GM10266 (cell line): ENCODE data around the gene XAF1.
"Not testable (repeated sequence)": the region's sequence is repeated elsewhere in the genome, so short reads cannot be mapped to it uniquely, and the experiment has no call there.

ENCODE experiments used
- DNase-seq: peaks from one replicate; pipeline ENCODE4 v3.0.0; 2012; ENCODE audit errors: extremely low spot score
- TF ChIP-seq, protein P1 (sequence below): IDR thresholded peaks from 2 replicates; pipeline ENCODE4 v1.5.1; 2012; ENCODE audit warnings: mild to moderate bottlenecking, low read depth; ENCODE audit not compliant: control insufficient read depth, insufficient read depth; ENCODE audit errors: missing control alignments

XAF1 gene

DNA sequence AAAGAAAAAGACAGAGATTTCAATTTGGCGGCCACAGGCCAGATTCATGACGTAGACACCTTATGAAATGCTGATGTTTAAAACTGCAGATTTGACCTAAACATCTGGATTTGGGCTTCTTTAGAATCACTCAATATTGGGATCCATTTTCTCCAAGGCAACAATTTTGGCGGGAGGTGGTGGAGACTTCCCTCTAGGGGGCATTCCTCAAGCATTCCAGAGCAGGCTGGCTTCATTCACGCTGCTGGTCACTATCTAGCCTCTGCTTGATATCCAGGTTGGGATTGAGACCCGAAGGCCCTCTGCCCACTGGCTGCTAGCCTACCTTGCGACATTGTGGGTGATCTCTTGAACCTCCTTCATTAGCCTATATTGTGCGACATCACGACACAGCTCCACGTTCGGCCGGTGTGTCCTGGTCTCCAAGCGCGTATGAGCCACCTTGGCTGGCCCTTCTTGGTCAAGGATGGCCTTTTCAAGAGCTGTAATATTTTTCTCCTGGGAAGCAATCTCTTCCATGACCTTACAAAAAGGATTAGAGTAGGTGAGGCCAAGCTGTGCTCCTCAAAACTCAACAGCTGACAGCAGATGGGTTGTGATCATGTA lies 44.7 kb downstream of the XAF1 start:
- TF ChIP-seq, protein P1, sequence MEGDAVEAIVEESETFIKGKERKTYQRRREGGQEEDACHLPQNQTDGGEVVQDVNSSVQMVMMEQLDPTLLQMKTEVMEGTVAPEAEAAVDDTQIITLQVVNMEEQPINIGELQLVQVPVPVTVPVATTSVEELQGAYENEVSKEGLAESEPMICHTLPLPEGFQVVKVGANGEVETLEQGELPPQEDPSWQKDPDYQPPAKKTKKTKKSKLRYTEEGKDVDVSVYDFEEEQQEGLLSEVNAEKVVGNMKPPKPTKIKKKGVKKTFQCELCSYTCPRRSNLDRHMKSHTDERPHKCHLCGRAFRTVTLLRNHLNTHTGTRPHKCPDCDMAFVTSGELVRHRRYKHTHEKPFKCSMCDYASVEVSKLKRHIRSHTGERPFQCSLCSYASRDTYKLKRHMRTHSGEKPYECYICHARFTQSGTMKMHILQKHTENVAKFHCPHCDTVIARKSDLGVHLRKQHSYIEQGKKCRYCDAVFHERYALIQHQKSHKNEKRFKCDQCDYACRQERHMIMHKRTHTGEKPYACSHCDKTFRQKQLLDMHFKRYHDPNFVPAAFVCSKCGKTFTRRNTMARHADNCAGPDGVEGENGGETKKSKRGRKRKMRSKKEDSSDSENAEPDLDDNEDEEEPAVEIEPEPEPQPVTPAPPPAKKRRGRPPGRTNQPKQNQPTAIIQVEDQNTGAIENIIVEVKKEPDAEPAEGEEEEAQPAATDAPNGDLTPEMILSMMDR: no peak
- no peak for DNase-seq

DNA sequence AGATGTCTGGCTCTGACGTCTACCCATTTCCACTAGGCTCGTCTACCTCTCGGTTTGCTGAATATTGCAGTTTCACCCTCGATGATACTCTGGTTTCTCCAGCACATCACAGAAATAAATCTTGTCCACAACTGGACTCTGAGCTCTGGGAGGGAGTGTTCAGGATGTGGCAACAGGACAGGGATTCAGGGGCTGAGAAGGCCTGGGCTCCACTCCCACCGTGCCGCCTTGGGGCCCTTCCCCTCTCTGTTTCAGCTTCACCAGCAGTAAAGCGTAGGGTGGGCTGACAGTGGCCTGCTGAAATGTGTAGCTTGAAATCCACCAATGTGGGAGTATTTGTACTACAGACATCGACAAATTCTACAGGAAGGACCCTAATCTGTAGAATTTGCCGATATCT lies 55.7 kb downstream of the XAF1 start:
- TF ChIP-seq, protein P1: no peak
- no peak for DNase-seq

DNA sequence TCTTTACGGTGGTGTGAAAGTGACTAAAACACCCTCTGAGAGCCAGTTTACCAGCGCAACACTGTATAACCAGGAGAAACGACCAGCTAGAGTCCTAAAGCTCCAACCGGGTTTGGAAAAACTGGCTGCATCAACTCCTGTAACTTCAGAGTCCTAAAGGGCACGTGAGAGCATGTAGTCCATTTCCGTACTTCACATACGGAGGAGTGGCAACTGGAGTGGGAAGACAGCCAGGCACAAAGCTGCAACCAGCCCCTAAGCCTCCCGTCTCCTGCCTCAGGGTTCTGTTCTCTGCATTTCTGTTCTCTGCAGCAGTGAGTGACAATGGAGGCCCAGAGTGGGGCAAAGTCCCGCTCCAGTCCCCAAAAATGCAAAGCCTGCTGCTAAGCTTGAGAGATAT lies 56.4 kb downstream of the XAF1 start:
- DNase-seq: no peak
- TF ChIP-seq, protein P1: no peak

DNA sequence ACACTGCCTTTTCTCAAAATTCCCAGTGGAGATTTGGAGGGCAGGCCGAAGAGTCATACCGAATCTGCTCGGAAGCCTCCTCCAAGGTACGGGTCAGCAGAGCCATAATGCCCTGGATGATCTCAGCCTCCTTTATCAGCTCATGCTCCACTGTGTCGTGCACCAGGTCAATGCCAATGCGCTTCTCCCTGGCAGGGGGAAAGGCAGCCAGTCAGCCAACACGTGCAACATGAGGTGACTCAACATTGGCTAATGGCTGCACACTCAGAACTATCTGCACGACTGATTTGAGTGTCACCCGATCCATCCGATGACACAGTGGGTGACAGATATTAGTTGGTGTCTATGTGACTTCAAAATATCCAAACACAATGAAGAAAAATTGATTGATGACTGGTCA lies 59.9 kb downstream of the XAF1 start:
- TF ChIP-seq, protein P1: no peak
- no peak for DNase-seq

- not testable (repeated sequence) for DNase-seq
Observed at GRCh38 chr17:6816368-6816767, 60.5 kb downstream of the XAF1 start.

GRCh38 chr17:6818938-6819337 lies 63.1 kb downstream of the XAF1 start:
- TF ChIP-seq, protein P1: no peak
- no peak for DNase-seq

GRCh38 chr17:6823011-6823442 lies 67.2 kb downstream of the XAF1 start:
- DNase-seq: no peak
- TF ChIP-seq, protein P1: no peak
